Thymus (tissue), 11 donors: Measurements from ENCODE around the gene PBX1. TPM values are rescaled to one million over a fixed set of nuclear protein-coding genes. Genes with fewer than 3 reads are reported as not detected.

Source experiments
- DNase-seq, 9 donors: peaks; one replicate each; pipeline ENCODE4 v3.0.0-alpha.2; 2013; ENCODE audit warnings: low spot score in 9 of 9, low read depth in 6 of 9, missing footprints in 1 of 9
- H3K27ac ChIP-seq, 2 donors: one replicate each; pipeline ENCODE4 v1.5.1; 2013; ENCODE audit warnings: control low read depth in 1 of 2, low read depth in 1 of 2, low read length in 1 of 2, mild to moderate bottlenecking in 1 of 2, moderate library complexity in 1 of 2
- H3K27me3 ChIP-seq, 2 donors: one replicate each; pipeline ENCODE4 v1.5.1; 2013; ENCODE audit warnings: low read length in 1 of 2; ENCODE audit not compliant: control insufficient read depth in 2 of 2, insufficient read depth in 1 of 2
- H3K36me3 ChIP-seq, 2 donors: one replicate each; pipeline ENCODE4 v1.5.1; 2013; ENCODE audit warnings: low read length in 1 of 2, mild to moderate bottlenecking in 1 of 2, moderate library complexity in 1 of 2; ENCODE audit not compliant: control insufficient read depth in 2 of 2, insufficient read depth in 2 of 2
- H3K4me1 ChIP-seq, 2 donors: one replicate each; pipeline ENCODE4 v1.5.1; 2013; ENCODE audit warnings: low read length in 2 of 2; ENCODE audit not compliant: control insufficient read depth in 2 of 2, insufficient read depth in 2 of 2
- H3K4me3 ChIP-seq, 2 donors: one replicate each; pipeline ENCODE4 v1.5.1; 2013; ENCODE audit warnings: low read length in 2 of 2, control low read depth in 1 of 2, mild to moderate bottlenecking in 1 of 2
- H3K9me3 ChIP-seq, 2 donors: one replicate each; pipeline ENCODE4 v1.5.1; 2013; ENCODE audit warnings: low read length in 1 of 2, mild to moderate bottlenecking in 1 of 2; ENCODE audit not compliant: control insufficient read depth in 2 of 2, insufficient read depth in 1 of 2
- WGBS: extraction: QIAGEN DNeasy Blood & Tissue Kit; methylation state at CpG from one replicate; pipeline ENCODE4 v1.1.7; 2013; 5-methylcytosine and 5-hydroxymethylcytosine counted together
- polyA plus RNA-seq: library from polyadenylated mRNA; stranded (reverse); fragments of 200-250 nt; gene quantifications from one replicate; pipeline ENCODE4 v1.2.3, GENCODE V29; 2013
- total RNA-seq: library from RNA; stranded (reverse); fragments of 120-200 nt; gene quantifications from one replicate; pipeline ENCODE4 v1.2.4, GENCODE V29; 2013
- donor health status: healthy.

The PBX1 gene
- total and polyA plus RNA-seq, 2 donors, result 12.7 to 12.9 TPM

GRCh38 chr1:164733070-164733469 is 174.1 kb downstream of the PBX1 start:
- Histone ChIP-seq H3K4me1 (no peaks in the 10 kb centered on the region), H3K9me3 (no peaks in the 10 kb centered on the region), H3K27me3 (no peaks in the 10 kb centered on the region), H3K4me3 (no peak overlapping the region), H3K27ac (no peak overlapping the region), H3K36me3 (no peaks in the 10 kb centered on the region)
- WGBS, result 94% methylated on average over 3 of the region's 3 CpGs
- no peak for DNase-seq

GRCh38 chr1:164733734-164734133 is 174.8 kb downstream of the PBX1 start:
- no peaks in the 10 kb centered on the region for H3K4me1 ChIP-seq
- no peaks in the 10 kb centered on the region for H3K36me3 ChIP-seq
- 96% methylated on average over 4 of the region's 4 CpGs for whole genome bisulfite sequencing
- H3K4me3 ChIP-seq, result no peak overlapping the region
- H3K27ac ChIP-seq, result no peak overlapping the region
- no peak for DNase-seq
- no peaks in the 10 kb centered on the region for H3K27me3 ChIP-seq
- no peaks in the 10 kb centered on the region for H3K9me3 ChIP-seq

DNA sequence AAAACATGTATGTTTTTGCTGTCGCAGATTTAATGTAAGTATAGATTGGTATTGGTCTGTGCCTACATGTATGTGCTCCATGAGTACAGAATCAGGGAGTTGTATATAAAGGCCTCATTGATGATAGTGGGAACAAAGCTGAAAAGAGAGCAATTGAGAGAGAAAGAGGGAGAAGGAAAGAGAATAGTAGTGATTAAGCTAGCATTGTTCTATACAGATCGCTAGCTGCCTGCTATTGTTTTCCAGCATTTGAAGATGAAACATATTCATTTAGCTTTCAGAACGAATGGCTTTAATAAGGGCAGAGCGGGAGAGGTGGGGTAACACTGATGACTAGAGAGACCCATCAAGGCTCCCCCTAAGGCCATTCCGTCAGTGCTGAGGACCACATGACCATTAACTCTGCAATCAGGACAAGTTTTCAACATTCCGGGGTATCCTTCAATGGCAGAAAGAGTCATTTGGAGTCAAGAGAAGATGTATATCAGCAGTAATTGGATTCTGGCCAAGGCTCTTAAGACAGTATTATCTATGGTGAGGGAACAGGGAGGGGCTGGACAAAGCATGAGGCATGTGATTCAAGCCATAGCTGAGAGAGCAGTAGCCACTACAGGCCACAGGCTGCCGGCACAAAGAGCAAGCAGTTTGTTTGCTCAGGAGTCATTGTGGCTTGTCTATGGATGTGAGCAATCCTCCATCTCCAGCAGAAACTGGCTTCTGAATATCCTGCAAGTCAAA is 176.5 kb downstream of the PBX1 start:
- H3K4me3 ChIP-seq, result no peak overlapping the region
- no peak overlapping the region for H3K27ac ChIP-seq
- no peaks in the 10 kb centered on the region for H3K9me3 ChIP-seq
- no peaks in the 10 kb centered on the region for H3K27me3 ChIP-seq
- DNase-seq, result no peak
- 96% methylated on average over 7 of the region's 7 CpGs for WGBS
- H3K36me3 ChIP-seq, result no peaks in the 10 kb centered on the region
- H3K4me1 ChIP-seq, result no peaks in the 10 kb centered on the region

- WGBS, result 95% methylated on average over 8 of the region's 8 CpGs
- H3K9me3 ChIP-seq, result no peaks in the 10 kb centered on the region
- no peaks in the 10 kb centered on the region for H3K4me1 ChIP-seq
- H3K27ac ChIP-seq, result no peak overlapping the region
- H3K27me3 ChIP-seq, result no peaks in the 10 kb centered on the region
- no peak overlapping the region for H3K4me3 ChIP-seq
- no peak for DNase-seq
- H3K36me3 ChIP-seq, result no peaks in the 10 kb centered on the region
These were observed 177.2 kb downstream of the PBX1 start for GRCh38 chr1:164736137-164736536.

- Histone ChIP-seq H3K27ac (no peak overlapping the region), H3K36me3 (no peaks in the 10 kb centered on the region), H3K4me3 (no peak overlapping the region), H3K27me3 (no peaks in the 10 kb centered on the region), H3K4me1 (no peaks in the 10 kb centered on the region), H3K9me3 (no peaks in the 10 kb centered on the region)
- DNase-seq, result no peak
- 96% methylated on average over 10 of the region's 10 CpGs for WGBS
These were observed 180.2 kb downstream of the PBX1 start for GRCh38 chr1:164739189-164739588.

DNA sequence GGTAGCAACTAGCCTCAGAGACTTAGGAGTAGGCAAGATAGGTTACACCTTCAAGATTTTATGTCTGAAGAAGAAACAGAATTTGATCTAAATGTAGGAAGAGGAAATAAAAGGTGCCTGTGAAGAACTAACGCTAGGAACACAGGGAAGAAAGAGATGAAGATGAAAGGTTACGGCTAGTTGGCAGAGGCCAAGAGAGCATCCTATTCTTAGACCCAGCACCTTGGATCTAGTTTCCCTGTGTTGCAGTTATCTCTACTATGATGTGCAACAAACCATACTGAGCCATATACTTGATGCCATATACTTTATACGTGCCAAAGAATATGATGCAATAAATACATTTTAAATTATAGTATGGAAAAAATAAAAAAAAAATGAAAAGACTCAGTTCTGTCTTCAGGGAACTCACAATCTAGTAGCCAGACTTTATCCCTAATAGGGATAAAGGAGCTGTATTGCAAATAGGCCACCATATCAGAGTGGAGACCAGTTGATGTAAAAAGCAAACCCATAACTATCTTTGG is 181.1 kb downstream of the PBX1 start:
- no peaks in the 10 kb centered on the region for H3K27me3 ChIP-seq
- H3K36me3 ChIP-seq, result no peaks in the 10 kb centered on the region
- H3K4me3 ChIP-seq, result no peak overlapping the region
- DNase-seq, result no peak
- H3K9me3 ChIP-seq, result no peaks in the 10 kb centered on the region
- no peaks in the 10 kb centered on the region for H3K4me1 ChIP-seq
- H3K27ac ChIP-seq, result no peak overlapping the region
- WGBS, result 96% methylated on average over 3 of the region's 3 CpGs

DNA sequence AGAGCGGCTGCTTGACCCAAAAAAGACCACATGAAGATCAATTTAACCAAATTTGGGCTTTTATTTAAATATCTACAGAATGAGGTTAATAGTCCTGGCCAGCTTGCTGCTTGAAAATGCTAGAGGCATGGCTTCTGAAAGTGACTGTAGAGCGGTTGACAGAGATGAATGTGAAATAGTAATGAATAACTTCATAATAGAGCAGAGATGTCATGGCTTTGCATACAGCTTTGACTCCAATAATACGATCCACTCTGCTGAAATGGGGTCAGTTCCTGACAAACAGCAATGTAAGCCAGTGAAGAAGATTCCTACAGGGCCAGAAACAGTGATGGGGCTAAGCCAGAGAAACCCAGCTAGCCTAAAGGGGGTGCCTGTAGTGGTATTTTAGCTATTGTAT is 183.8 kb downstream of the PBX1 start:
- H3K27ac ChIP-seq, result no peak overlapping the region
- H3K27me3 ChIP-seq, result no peaks in the 10 kb centered on the region
- no peak for DNase-seq
- H3K4me3 ChIP-seq, result no peak overlapping the region
- no peaks in the 10 kb centered on the region for H3K9me3 ChIP-seq
- no peaks in the 10 kb centered on the region for H3K36me3 ChIP-seq
- no peaks in the 10 kb centered on the region for H3K4me1 ChIP-seq
- 88% methylated on average over 3 of the region's 3 CpGs for WGBS

GRCh38 chr1:164743976-164744375 is 185.0 kb downstream of the PBX1 start:
- Histone ChIP-seq H3K27me3 (no peaks in the 10 kb centered on the region), H3K36me3 (no peaks in the 10 kb centered on the region), H3K4me1 (no peaks in the 10 kb centered on the region), H3K4me3 (no peak overlapping the region), H3K27ac (no peak overlapping the region), H3K9me3 (no peaks in the 10 kb centered on the region)
- no peak for DNase-seq
- 96% methylated on average over 2 of the region's 2 CpGs for WGBS

- 95% methylated on average over 5 of the region's 5 CpGs for WGBS
- H3K9me3 ChIP-seq, result no peaks in the 10 kb centered on the region
- no peaks in the 10 kb centered on the region for H3K36me3 ChIP-seq
- no peak for DNase-seq
- no peak overlapping the region for H3K27ac ChIP-seq
- H3K4me1 ChIP-seq, result no peaks in the 10 kb centered on the region
- no peak overlapping the region for H3K4me3 ChIP-seq
- no peaks in the 10 kb centered on the region for H3K27me3 ChIP-seq
These were observed 186.8 kb downstream of the PBX1 start for GRCh38 chr1:164745736-164746135.
